Adrenal gland (tissue), 12 donors: ENCODE data around the gene CCNQ. TPM values are rescaled to one million over a fixed set of nuclear protein-coding genes. Genes with fewer than 3 reads are reported as not detected.

Experiments used
- DNase-seq, 7 donors: peaks; one replicate each; pipeline ENCODE4 v3.0.0-alpha.2; 2019 to 2020
- H3K27ac ChIP-seq, 5 donors: fragments of 200-600 bp; sonication (generic) in 4 of 5; 1 replicate in 3 of 5; 2 replicates in 2 of 5; pipeline versions ENCODE4 v1.5.1 to v1.8.0; 2016 to 2020; ENCODE audit warnings: mild to moderate bottlenecking in 1 of 5
- H3K27me3 ChIP-seq: fragments of 200-600 bp; 2 replicates; pipeline ENCODE4 v1.8.0; 2021
- H3K36me3 ChIP-seq, 2 donors: fragments of 200-600 bp; replicated peaks in 1 of 2; 1 replicate in 1 of 2; 2 replicates in 1 of 2; pipeline versions ENCODE4 v1.5.1 to v1.8.0; 2018 to 2022
- H3K4me1 ChIP-seq, 2 donors: fragments of 200-600 bp; replicated peaks in 1 of 2; 1 replicate in 1 of 2; 2 replicates in 1 of 2; pipeline versions ENCODE4 v1.5.1 to v1.8.0; 2018 to 2021
- H3K4me3 ChIP-seq, 4 donors: fragments of 200-600 bp; sonication (generic) in 3 of 4; one replicate each; pipeline ENCODE4 v1.5.1; 2016 to 2018
- H3K9me3 ChIP-seq, 3 donors: fragments of 200-600 bp; sonication (generic) in 1 of 3; replicated peaks in 1 of 3; 1 replicate in 2 of 3; 2 replicates in 1 of 3; pipeline versions ENCODE4 v1.5.1 to v1.8.0; 2016 to 2021
- POLR2A ChIP-seq, 2 donors: fragments of 450-650 bp; IDR thresholded peaks; one replicate each; pipeline ENCODE4 v1.6.1; 2017; ENCODE audit warnings: antibody characterized with exemption in 2 of 2, mild to moderate bottlenecking in 2 of 2, moderate library complexity in 1 of 2
- WGBS, 4 donors: extraction: QIAGEN DNeasy Blood & Tissue Kit in 2 of 4; methylation state at CpG; one replicate each; pipeline versions ENCODE4 v1.1.5 to v1.1.7; 2013 to 2017; 5-methylcytosine and 5-hydroxymethylcytosine counted together
- intact Hi-C, 2 donors: fragments of 100-400 bp; cut with DNase I; formaldehyde crosslinking; loops; one replicate each; pipeline versions ENCODE4 v1.14.1 to v1.15.0; 2022 to 2023
- polyA plus RNA-seq, 3 donors: library from polyadenylated mRNA; stranded (reverse); fragments of 200-250 nt in 2 of 3; fragments of 350-450 nt in 1 of 3; fragmentation: Illumina TruSeq in 1 of 3; extraction: RNeasy Lipid Tissue Mini Kit (QIAGEN cat#74804) in 1 of 3; gene quantifications; one replicate each; pipeline ENCODE4 v1.2.3, GENCODE V29; 2013 to 2014
- total RNA-seq, 9 donors: library from RNA; depleted of rRNA in 4 of 9; stranded (reverse); fragments of >200 nt in 4 of 9; fragments of 120-200 nt in 1 of 9; fragmentation: NEBNext Ultra II Directional in 1 of 9; extraction: Animal tissue kit (Norgen Biotek cat#: 25700) in 1 of 9; gene quantifications; one replicate each; pipeline versions ENCODE4 v1.1.0 to v1.2.4, GENCODE V29; 2013 to 2023
- TF ChIP-seq, protein P1 (sequence below), 6 experiments: fragments of 450-650 bp in 4 of 6; fragments of 200-600 bp in 2 of 6; sonication (generic) in 1 of 6; IDR thresholded peaks; 1 replicate in 5 of 6; 2 replicates in 1 of 6; pipeline versions ENCODE4 v1.5.1 to v1.8.0; 2016 to 2021; ENCODE audit warnings: antibody characterized with exemption in 6 of 6, mild to moderate bottlenecking in 2 of 6, moderate library complexity in 1 of 6
- donor health status: healthy with polysubstance abuse.
- donor health status: Bipolar disorder and iron deficiency.
- donor health status: DM: yes; HTN: yes; CAD: no.
- donor health status: DM: no; HTN: no; CAD: no.
- donor health status: DM: no; HTN: no; CAD: no.
- donor health status: DM: yes; HTN: yes; CAD: no.

CCNQ gene
- total and polyA plus RNA-seq, 12 donors, result 13.2 to 48.5 (median 24.2) TPM

DNA sequence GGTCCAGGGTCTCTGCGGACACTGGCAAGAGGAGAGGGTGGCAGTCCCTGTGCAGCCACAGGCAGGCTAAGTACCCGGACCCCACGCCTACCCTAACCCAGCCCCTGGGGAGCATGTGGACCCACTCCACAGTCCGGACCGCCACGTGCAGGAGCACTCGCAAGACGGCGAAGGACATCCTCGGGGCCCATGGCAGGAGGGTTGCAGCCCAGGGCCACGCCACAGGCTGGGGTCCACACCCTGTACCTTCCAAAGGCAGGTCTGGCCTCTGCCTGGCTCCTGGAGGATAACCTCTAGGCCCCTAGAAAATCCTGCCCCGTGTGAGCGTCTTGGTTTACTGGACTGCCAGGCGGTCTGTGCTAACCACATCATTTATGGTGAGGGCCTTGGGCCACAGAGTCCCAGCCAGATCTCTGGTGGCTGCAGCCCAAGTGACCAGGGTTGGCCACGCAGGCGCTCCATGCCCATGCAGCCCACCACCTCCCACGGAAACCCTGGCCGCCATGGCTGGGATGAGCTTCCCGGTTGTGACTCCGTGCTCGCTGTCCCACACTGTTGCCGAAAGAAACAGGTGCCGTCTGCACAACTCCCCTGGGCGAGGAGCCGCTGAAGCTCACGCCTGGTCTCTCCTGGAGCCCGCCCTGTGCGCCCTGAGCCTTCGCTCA, 10.0 kb downstream of the CCNQ start:
- WGBS, 4 donors, result 88 to 100% (median 94%) methylated on average over 1 to 29 of the region's 29 CpGs
- TF ChIP-seq POLR2A (IDR thresholded peaks at IDR 0.05), result no peak
- TF ChIP-seq, protein P1, sequence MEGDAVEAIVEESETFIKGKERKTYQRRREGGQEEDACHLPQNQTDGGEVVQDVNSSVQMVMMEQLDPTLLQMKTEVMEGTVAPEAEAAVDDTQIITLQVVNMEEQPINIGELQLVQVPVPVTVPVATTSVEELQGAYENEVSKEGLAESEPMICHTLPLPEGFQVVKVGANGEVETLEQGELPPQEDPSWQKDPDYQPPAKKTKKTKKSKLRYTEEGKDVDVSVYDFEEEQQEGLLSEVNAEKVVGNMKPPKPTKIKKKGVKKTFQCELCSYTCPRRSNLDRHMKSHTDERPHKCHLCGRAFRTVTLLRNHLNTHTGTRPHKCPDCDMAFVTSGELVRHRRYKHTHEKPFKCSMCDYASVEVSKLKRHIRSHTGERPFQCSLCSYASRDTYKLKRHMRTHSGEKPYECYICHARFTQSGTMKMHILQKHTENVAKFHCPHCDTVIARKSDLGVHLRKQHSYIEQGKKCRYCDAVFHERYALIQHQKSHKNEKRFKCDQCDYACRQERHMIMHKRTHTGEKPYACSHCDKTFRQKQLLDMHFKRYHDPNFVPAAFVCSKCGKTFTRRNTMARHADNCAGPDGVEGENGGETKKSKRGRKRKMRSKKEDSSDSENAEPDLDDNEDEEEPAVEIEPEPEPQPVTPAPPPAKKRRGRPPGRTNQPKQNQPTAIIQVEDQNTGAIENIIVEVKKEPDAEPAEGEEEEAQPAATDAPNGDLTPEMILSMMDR (IDR thresholded peaks at IDR 0.05), result no peak
- no peak for DNase-seq
- intact Hi-C loops, result no loop called here
- Histone ChIP-seq H3K4me3 (no peak overlapping the region), H3K27me3 (no peaks in the 10 kb centered on the region), H3K27ac (no peak overlapping the region), H3K36me3 (peaks cover 0 to 13% of the 10 kb centered on the region in 2 donors), H3K9me3 (no peaks in the 10 kb centered on the region), H3K4me1 (no peaks in the 10 kb centered on the region)

DNA sequence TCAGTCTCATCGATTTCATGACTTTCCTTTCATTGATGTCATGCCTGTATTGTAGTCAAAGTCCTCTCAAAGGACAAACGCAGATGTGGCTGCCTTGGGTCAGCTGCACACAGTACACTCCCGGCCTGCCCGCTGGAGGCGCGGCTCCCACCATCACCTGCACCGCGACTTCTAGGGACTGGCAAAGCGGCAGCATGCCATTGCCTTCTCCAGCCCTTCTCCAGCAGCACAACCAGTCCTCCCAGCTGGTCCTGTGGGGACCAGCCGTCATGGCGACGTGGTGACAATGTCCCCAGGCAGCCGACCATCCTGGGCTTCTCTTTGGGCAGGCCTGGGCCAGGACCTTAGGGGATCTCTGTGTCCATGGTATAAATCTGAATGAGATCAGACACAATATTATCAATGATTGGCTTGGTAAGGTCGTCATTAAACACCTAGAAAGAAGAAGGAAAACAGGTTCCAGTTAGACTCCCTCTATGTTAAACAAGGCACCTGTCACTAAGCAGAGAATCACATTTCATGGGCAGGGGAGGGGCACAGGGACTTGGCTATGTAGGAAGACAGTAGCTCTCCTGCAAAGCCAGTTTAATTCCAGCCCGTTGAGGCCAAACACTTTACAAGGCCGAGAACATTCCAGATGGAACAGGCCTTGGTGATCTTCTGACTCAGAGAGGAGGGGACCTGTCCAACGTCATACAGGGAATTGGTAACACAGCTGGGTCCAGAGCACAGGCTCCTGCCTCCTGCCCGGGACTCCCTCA, 10.7 kb downstream of the CCNQ start:
- no peak for TF ChIP-seq POLR2A (IDR thresholded peaks at IDR 0.05)
- TF ChIP-seq, protein P1 (IDR thresholded peaks at IDR 0.05), result no peak
- 85 to 99% (median 87%) methylated on average over 9 to 18 of the region's 18 CpGs for WGBS, 4 donors
- DNase-seq, result no peak
- Histone ChIP-seq H3K27ac (no peak overlapping the region), H3K4me3 (no peak overlapping the region), H3K4me1 (no peaks in the 10 kb centered on the region), H3K27me3 (no peaks in the 10 kb centered on the region), H3K36me3 (peaks cover 0 to 8% of the 10 kb centered on the region in 2 donors), H3K9me3 (no peaks in the 10 kb centered on the region)
- intact Hi-C loops, result no loop called here

DNA sequence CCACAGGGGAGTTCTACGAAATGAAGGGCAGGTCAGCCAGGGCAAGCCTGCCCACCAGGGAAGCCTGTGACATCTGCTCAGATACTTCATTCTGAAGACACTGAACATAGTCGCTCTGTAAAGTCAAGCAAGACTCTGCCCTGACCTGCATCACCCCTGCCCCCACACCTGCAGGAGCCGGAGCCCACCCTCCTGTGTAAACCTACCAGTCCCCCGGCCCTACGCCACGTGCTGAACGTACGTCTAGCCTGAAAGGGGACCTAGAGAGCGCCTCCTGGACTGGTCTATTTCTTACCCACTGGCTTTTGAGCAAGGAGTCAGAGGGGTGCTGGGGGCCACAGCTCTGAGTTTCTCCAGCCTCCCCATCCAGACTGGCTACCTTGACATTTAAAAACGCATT, 11.6 kb downstream of the CCNQ start:
- DNase-seq, result no peak
- H3K27me3 ChIP-seq, result no peaks in the 10 kb centered on the region
- WGBS, 4 donors, result 88 to 92% (median 91%) methylated on average over 1 to 10 of the region's 10 CpGs
- TF ChIP-seq, protein P1 (IDR thresholded peaks at IDR 0.05), result no peak
- TF ChIP-seq POLR2A (IDR thresholded peaks at IDR 0.05), result no peak
- intact Hi-C loops, result no loop called here
- no peak overlapping the region for H3K27ac ChIP-seq
- H3K4me3 ChIP-seq, result no peak overlapping the region
- no peaks in the 10 kb centered on the region for H3K9me3 ChIP-seq
- H3K36me3 ChIP-seq, result peaks cover 0 to 8% of the 10 kb centered on the region in 2 donors
- H3K4me1 ChIP-seq, result no peaks in the 10 kb centered on the region

DNA sequence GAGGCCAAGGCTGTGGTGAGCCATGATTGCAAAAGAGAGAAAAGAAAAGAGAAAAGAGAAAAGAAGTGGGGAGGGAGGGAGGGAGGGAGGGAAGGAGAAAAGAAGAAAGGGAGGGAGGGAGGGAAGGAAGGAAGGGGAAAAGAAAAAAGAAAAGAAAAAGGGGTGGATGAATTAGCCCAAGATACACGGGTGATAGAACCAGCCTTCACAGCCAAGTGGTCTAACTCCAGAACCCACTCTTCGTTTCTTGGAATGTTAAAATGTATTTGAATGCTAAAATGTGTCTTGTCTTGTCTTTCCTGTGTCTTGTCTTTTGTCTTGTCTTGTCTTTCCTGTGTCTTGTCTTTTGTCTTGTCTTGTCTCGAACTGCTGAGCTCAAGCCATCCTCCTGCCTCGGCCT, 13.1 kb downstream of the CCNQ start:
- intact Hi-C loops, result no loop called here
- no peak for TF ChIP-seq POLR2A (IDR thresholded peaks at IDR 0.05)
- TF ChIP-seq, protein P1 (IDR thresholded peaks at IDR 0.05), result no peak
- H3K27ac ChIP-seq, result no peak overlapping the region
- 78 to 97% (median 87%) methylated on average over 4 of the region's 4 CpGs for WGBS, 4 donors
- no peaks in the 10 kb centered on the region for H3K4me1 ChIP-seq
- H3K9me3 ChIP-seq, result no peaks in the 10 kb centered on the region
- peaks cover 0 to 3% of the 10 kb centered on the region in 2 donors for H3K36me3 ChIP-seq
- no peak overlapping the region for H3K4me3 ChIP-seq
- H3K27me3 ChIP-seq, result peaks cover 1% of the 10 kb centered on the region
- DNase-seq, result no peak
